IMR-90 (cell line): ENCODE measurements around the gene ACADS. TPM values are rescaled to one million over a fixed set of nuclear protein-coding genes. Genes with fewer than 3 reads are reported as not detected.

Experiments used
- ATAC-seq: fragments of 200-7000 bp; cut with Tn5 transposase; 2 replicates; pipeline ENCODE4 v1.9.1; 2020; ENCODE audit warnings: low read depth, mild to moderate bottlenecking, moderate library complexity
- BruUV-seq: library from RNA; stranded (reverse); fragments of 400-500 nt; replicated peaks from 2 replicates; lab custom pipeline; 2021; lab: Mats Ljungman, UMichigan
- CTCF ChIA-PET: fragments of 300-600 bp; formaldehyde crosslinking; extraction: SDS; loops from one replicate; lab custom pipeline; 2021; ENCODE audit warnings: antibody characterized with exemption; lab: Yijun Ruan, JAX
- POLR2A ChIA-PET: fragments of 300-600 bp; sonication (Branson Sonifier 250); formaldehyde crosslinking; loops from one replicate; lab custom pipeline; 2022; ENCODE audit warnings: antibody characterized with exemption; ENCODE audit not compliant: unreplicated experiment; lab: Charles Lee
- DNase-seq: peaks from one replicate; pipeline ENCODE4 v3.0.0; 2013
- H2AFZ ChIP-seq: replicated peaks from 2 replicates; pipeline ENCODE3; 2013; ENCODE audit warnings: low read length, mild to moderate bottlenecking; ENCODE audit not compliant: poor library complexity
- H2AK5ac ChIP-seq: 2 replicates; pipeline ENCODE4 v1.6.1; 2013; ENCODE audit warnings: low read depth, low read length, inconsistent platforms
- H2AK9ac ChIP-seq: replicated peaks from 2 replicates; pipeline ENCODE3; 2013; ENCODE audit warnings: mild to moderate bottlenecking, low read depth, low read length, moderate library complexity; ENCODE audit not compliant: poor library complexity
- H2BK120ac ChIP-seq: 2 replicates; pipeline ENCODE4 v1.6.1; 2013; ENCODE audit warnings: low read depth, low read length, inconsistent platforms
- H2BK15ac ChIP-seq: 3 replicates; pipeline ENCODE4 v1.6.1; 2013; ENCODE audit warnings: low read depth, low read length, inconsistent platforms
- H2BK20ac ChIP-seq: 2 replicates; pipeline ENCODE4 v1.6.1; 2013; ENCODE audit warnings: low read depth, mild to moderate bottlenecking, inconsistent platforms, low read length, moderate library complexity
- H2BK5ac ChIP-seq: 2 replicates; pipeline ENCODE4 v1.6.1; 2013; ENCODE audit warnings: mild to moderate bottlenecking, low read depth, low read length, inconsistent platforms; ENCODE audit not compliant: poor library complexity, severe bottlenecking
- H3K14ac ChIP-seq: replicated peaks from 2 replicates; pipeline ENCODE4 v1.6.1; 2013; ENCODE audit warnings: low read depth, low read length, inconsistent platforms
- H3K18ac ChIP-seq: 2 replicates; pipeline ENCODE4 v1.6.1; 2013; ENCODE audit warnings: low read depth, low read length, control low read depth
- H3K23ac ChIP-seq: 2 replicates; pipeline ENCODE4 v1.6.1; 2013; ENCODE audit warnings: low read depth, low read length, inconsistent platforms
- H3K27ac ChIP-seq: 2 replicates; pipeline ENCODE4 v1.5.1; 2013; ENCODE audit warnings: mild to moderate bottlenecking, control low read depth, low read length; ENCODE audit not compliant: insufficient read depth
- H3K27me3 ChIP-seq: 2 replicates; pipeline ENCODE4 v1.6.1; 2013; ENCODE audit warnings: low read length; ENCODE audit not compliant: control insufficient read depth, insufficient read depth
- H3K36me3 ChIP-seq: 2 replicates; pipeline ENCODE4 v1.6.1; 2013; ENCODE audit warnings: low read length, mixed read lengths; ENCODE audit not compliant: control insufficient read depth, insufficient read depth
- H3K4ac ChIP-seq: 2 replicates; pipeline ENCODE4 v1.6.1; 2013; ENCODE audit warnings: low read depth, low read length, inconsistent platforms
- H3K4me1 ChIP-seq: 2 replicates; pipeline ENCODE4 v1.6.1; 2013; ENCODE audit warnings: low read length, mixed read lengths; ENCODE audit not compliant: control insufficient read depth, insufficient read depth
- H3K4me2 ChIP-seq: 2 replicates; pipeline ENCODE4 v1.6.1; 2013; ENCODE audit warnings: low read depth, mild to moderate bottlenecking, control low read depth, low read length, moderate library complexity
- H3K4me3 ChIP-seq: 2 replicates; pipeline ENCODE4 v1.5.1; 2013; ENCODE audit warnings: low read depth, mild to moderate bottlenecking, control low read depth, low read length, moderate library complexity; ENCODE audit not compliant: insufficient read depth
- H3K56ac ChIP-seq: 2 replicates; pipeline ENCODE4 v1.6.1; 2013; ENCODE audit warnings: low read length, inconsistent platforms; ENCODE audit not compliant: insufficient read depth; ENCODE audit errors: extremely low read depth
- H3K79me1 ChIP-seq, 2 experiments: 2 replicates each; pipeline ENCODE4 v1.6.1; 2013; ENCODE audit warnings: low read length in 2 of 2, inconsistent platforms in 1 of 2, low read depth in 1 of 2
- H3K9ac ChIP-seq: 2 replicates; pipeline ENCODE4 v1.6.1; 2013; ENCODE audit warnings: low read depth, low read length, control low read depth
- H3K9me1 ChIP-seq: 2 replicates; pipeline ENCODE4 v1.6.1; 2013; ENCODE audit warnings: low read length, inconsistent platforms; ENCODE audit not compliant: insufficient read depth
- H3K9me3 ChIP-seq: 2 replicates; pipeline ENCODE4 v1.6.1; 2013; ENCODE audit warnings: low read length; ENCODE audit not compliant: control insufficient read depth, insufficient read depth
- H4K20me1 ChIP-seq: 2 replicates; pipeline ENCODE4 v1.6.1; 2013; ENCODE audit warnings: low read length, inconsistent platforms; ENCODE audit not compliant: insufficient read depth
- H4K5ac ChIP-seq: 2 replicates; pipeline ENCODE4 v1.6.1; 2013; ENCODE audit warnings: mild to moderate bottlenecking, low read depth, low read length, control low read depth
- H4K8ac ChIP-seq, 2 experiments: 2 replicates each; pipeline ENCODE4 v1.6.1; 2013; ENCODE audit warnings: low read depth in 2 of 2, low read length in 2 of 2, control low read depth in 1 of 2, inconsistent platforms in 1 of 2
- H4K91ac ChIP-seq: 2 replicates; pipeline ENCODE4 v1.6.1; 2013; ENCODE audit warnings: low read depth, low read length, inconsistent platforms; ENCODE audit not compliant: insufficient read depth
- BHLHE40 ChIP-seq: fragments of 150-350 bp; IDR thresholded peaks from 2 replicates; pipeline ENCODE4 v1.6.1; 2016; ENCODE audit warnings: mild to moderate bottlenecking, low read depth, low read length
- CHD1 ChIP-seq: IDR thresholded peaks from 2 replicates; pipeline ENCODE4 v1.6.1; 2012; ENCODE audit warnings: low read depth, low read length, improper control_type of control experiment
- CTCF ChIP-seq: conservative IDR thresholded peaks from 2 replicates; pipeline ENCODE4 v1.5.1; 2012; ENCODE audit warnings: mild to moderate bottlenecking, low read depth, low read length, improper control_type of control experiment
- FOS ChIP-seq: fragments of 150-350 bp; IDR thresholded peaks from 2 replicates; pipeline ENCODE4 v1.6.1; 2016; ENCODE audit warnings: low read depth, low read length
- MAFK ChIP-seq: IDR thresholded peaks from 2 replicates; pipeline ENCODE4 v1.6.1; 2012; ENCODE audit warnings: low read depth, low read length, improper control_type of control experiment
- MAZ ChIP-seq: IDR thresholded peaks from 2 replicates; pipeline ENCODE4 v1.6.1; 2012; ENCODE audit warnings: low read depth, mild to moderate bottlenecking, low read length, improper control_type of control experiment, moderate library complexity, borderline replicate concordance
- MXI1 ChIP-seq: IDR thresholded peaks from 2 replicates; pipeline ENCODE4 v1.6.1; 2012; ENCODE audit warnings: low read depth, mild to moderate bottlenecking, low read length, moderate library complexity, borderline replicate concordance
- POLR2A ChIP-seq: IDR thresholded peaks from 2 replicates; pipeline ENCODE4 v1.6.1; 2012; ENCODE audit warnings: mild to moderate bottlenecking, low read depth, low read length
- USF2 ChIP-seq: fragments of 150-350 bp; IDR thresholded peaks from 2 replicates; pipeline ENCODE4 v1.6.1; 2017; ENCODE audit warnings: mild to moderate bottlenecking, antibody characterized with exemption, low read length, low read depth
- WGBS, 2 experiments: methylation state at CpG; one replicate each; pipeline versions ENCODE4 v1.1.5 to v1.1.7; 2013; ENCODE audit warnings: missing lambda C conversion rate in 2 of 2; ENCODE audit not compliant: insufficient read length in 1 of 2; ENCODE audit errors: extremely low coverage in 2 of 2; 5-methylcytosine and 5-hydroxymethylcytosine counted together
- dilution Hi-C: fragments of 300-500 bp; cut with HindIII; formaldehyde crosslinking; loops from one replicate; pipeline ENCODE4 v1.14.3; 2018; ENCODE audit warnings: low sequenced_read_pairs; ENCODE audit not compliant: unreplicated experiment
- in situ Hi-C: fragments of 300-500 bp; cut with MboI; formaldehyde crosslinking; loops from 3 replicates; pipeline ENCODE4 v1.14.3; 2019; ENCODE audit warnings: low sequenced_read_pairs, inconsistent platforms, mixed read lengths
- intact Hi-C: fragments of 100-400 bp; cut with micrococcal nuclease; formaldehyde crosslinking; loops from 2 replicates; pipeline ENCODE4 v1.10.0; 2022
- polyA plus RNA-seq, 3 experiments: library from polyadenylated mRNA; depleted of rRNA; stranded (reverse); fragments of >200 nt; gene quantifications; 2 replicates each; pipeline ENCODE4 v1.2.3, GENCODE V29; 2012; ENCODE audit warnings: low replicate concordance in 1 of 3
- total RNA-seq: library from RNA; depleted of rRNA; stranded (reverse); fragments of >200 nt; gene quantifications from 2 replicates; pipeline ENCODE4 v1.2.3, GENCODE V29; 2012
- TF ChIP-seq, protein P1 (sequence below): fragments of 150-350 bp; IDR thresholded peaks from 2 replicates; pipeline ENCODE4 v1.6.1; 2016; ENCODE audit warnings: low read depth, mild to moderate bottlenecking, low read length, moderate library complexity, borderline replicate concordance

The ACADS gene
- total and polyA plus RNA-seq, 2 of the 4 experiments (the other 2 are of a cell fraction) = 2.9 to 5.5 TPM

DNA sequence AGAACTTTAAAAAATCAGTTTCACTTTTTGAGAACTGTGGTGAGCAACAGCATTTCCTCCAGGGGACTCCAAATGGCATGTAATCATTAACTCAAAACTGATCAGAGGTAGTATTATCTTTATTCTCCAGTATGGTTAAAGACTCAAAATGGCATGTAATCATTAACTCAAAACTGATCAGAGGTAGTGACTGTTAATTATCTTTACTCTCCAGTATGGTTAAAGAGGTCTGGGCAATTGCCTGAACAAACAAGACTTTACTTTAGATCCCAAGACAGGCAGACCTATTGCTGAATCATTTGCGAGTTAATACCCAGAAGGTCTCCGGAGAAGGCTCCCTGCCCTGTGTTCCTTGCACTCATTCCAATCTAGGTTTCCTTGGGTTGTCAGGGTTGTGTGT, 6.6 kb upstream of the ACADS start:
- H2AK5ac ChIP-seq = no peak overlapping the region
- in situ Hi-C loops = no loop called here
- H3K9me1 ChIP-seq = peaks cover 11% of the 10 kb centered on the region
- peaks cover 11% of the 10 kb centered on the region; the same call in 1 of the 2 replicates for H3K4me1 ChIP-seq
- ATAC-seq (no peak), DNase-seq (no peak)
- H3K18ac ChIP-seq = no peak overlapping the region
- H3K56ac ChIP-seq = no peak overlapping the region
- no peak overlapping the region for H4K5ac ChIP-seq
- H3K9me3 ChIP-seq = no peaks in the 10 kb centered on the region
- BruUV-seq = no TSS peak
- H2AFZ ChIP-seq = no peak overlapping the region
- H3K79me1 ChIP-seq = peaks cover 21 to 38% of the 10 kb centered on the region in 2 experiments; a peak in 3 of 4 replicates
- intact Hi-C loops = no loop called here
- no peak overlapping the region for H2AK9ac ChIP-seq
- H3K27ac ChIP-seq = no peak overlapping the region
- H3K9ac ChIP-seq = no peak overlapping the region
- no CpG with 5 or more reads among the region's 2 CpGs for WGBS, 2 experiments
- no peak overlapping the region for H2BK15ac ChIP-seq
- no peak overlapping the region for H3K4me3 ChIP-seq
- H3K14ac ChIP-seq = no peak overlapping the region
- H4K8ac ChIP-seq = no peak overlapping the region
- no peak overlapping the region for H3K23ac ChIP-seq
- no peak overlapping the region for H2BK20ac ChIP-seq
- no peak overlapping the region for H3K4ac ChIP-seq
- H2BK5ac ChIP-seq = no peak overlapping the region
- no peaks in the 10 kb centered on the region; the same call in 1 of the 2 replicates for H4K20me1 ChIP-seq
- H2BK120ac ChIP-seq = no peak overlapping the region
- POLR2A ChIA-PET = no interaction called here
- H3K4me2 ChIP-seq = no peak overlapping the region
- H4K91ac ChIP-seq = no peak overlapping the region
- H3K36me3 ChIP-seq = peaks cover 47% of the 10 kb centered on the region
- H3K27me3 ChIP-seq = no peaks in the 10 kb centered on the region
- CTCF ChIA-PET = no interaction called here
- TF ChIP-seq MXI1 (no peak), MAFK (no peak), POLR2A (no peak), CHD1 (no peak), USF2 (no peak), BHLHE40 (no peak), CTCF (no peak), FOS (no peak), MAZ (no peak)
- TF ChIP-seq, protein P1, sequence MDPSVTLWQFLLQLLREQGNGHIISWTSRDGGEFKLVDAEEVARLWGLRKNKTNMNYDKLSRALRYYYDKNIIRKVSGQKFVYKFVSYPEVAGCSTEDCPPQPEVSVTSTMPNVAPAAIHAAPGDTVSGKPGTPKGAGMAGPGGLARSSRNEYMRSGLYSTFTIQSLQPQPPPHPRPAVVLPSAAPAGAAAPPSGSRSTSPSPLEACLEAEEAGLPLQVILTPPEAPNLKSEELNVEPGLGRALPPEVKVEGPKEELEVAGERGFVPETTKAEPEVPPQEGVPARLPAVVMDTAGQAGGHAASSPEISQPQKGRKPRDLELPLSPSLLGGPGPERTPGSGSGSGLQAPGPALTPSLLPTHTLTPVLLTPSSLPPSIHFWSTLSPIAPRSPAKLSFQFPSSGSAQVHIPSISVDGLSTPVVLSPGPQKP = no peak
- dilution Hi-C loops = no loop called here
